ENCODE data around the gene MS4A10.

DNA sequence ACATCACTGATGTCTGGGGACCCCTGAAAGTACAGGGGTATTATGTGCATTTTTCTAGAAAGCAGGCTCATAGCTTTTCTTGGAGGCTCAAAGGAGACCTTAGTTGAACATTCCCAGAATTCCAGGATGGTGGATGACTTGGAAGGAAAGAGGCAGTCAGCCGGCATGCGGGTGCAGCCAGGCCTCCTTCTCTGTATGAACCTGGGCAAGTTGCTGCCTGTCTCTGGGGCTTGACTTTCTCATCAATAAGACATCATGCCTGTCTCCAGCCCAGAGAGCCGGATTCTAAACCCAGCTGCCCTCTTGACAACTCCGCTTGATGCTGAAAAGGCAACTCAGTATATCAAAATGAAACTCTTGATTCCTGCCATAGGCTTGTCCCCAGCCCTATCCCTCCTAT is 15.9 kb upstream of the MS4A10 start:
- TF ChIP-seq, protein P1, sequence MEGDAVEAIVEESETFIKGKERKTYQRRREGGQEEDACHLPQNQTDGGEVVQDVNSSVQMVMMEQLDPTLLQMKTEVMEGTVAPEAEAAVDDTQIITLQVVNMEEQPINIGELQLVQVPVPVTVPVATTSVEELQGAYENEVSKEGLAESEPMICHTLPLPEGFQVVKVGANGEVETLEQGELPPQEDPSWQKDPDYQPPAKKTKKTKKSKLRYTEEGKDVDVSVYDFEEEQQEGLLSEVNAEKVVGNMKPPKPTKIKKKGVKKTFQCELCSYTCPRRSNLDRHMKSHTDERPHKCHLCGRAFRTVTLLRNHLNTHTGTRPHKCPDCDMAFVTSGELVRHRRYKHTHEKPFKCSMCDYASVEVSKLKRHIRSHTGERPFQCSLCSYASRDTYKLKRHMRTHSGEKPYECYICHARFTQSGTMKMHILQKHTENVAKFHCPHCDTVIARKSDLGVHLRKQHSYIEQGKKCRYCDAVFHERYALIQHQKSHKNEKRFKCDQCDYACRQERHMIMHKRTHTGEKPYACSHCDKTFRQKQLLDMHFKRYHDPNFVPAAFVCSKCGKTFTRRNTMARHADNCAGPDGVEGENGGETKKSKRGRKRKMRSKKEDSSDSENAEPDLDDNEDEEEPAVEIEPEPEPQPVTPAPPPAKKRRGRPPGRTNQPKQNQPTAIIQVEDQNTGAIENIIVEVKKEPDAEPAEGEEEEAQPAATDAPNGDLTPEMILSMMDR (IDR thresholded peaks at IDR 0.05), result no peak
- TF ChIP-seq, protein P2, sequence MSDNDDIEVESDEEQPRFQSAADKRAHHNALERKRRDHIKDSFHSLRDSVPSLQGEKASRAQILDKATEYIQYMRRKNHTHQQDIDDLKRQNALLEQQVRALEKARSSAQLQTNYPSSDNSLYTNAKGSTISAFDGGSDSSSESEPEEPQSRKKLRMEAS (CRISPR knock-in tag; IDR thresholded peaks at IDR 0.05), result no peak
- TF ChIP-seq CREM (CRISPR knock-in tag; IDR thresholded peaks at IDR 0.05) (no peak), FOXK1 (CRISPR knock-in tag; IDR thresholded peaks at IDR 0.05) (no peak), TEAD4 (CRISPR knock-in tag; IDR thresholded peaks at IDR 0.05) (no peak), ETV6 (CRISPR knock-in tag; IDR thresholded peaks at IDR 0.05) (no peak), ZNF121 (CRISPR knock-in tag; IDR thresholded peaks at IDR 0.05) (no peak), NFE2L1 (CRISPR knock-in tag; IDR thresholded peaks at IDR 0.05) (no peak)
- TF ChIP-seq, protein P3, sequence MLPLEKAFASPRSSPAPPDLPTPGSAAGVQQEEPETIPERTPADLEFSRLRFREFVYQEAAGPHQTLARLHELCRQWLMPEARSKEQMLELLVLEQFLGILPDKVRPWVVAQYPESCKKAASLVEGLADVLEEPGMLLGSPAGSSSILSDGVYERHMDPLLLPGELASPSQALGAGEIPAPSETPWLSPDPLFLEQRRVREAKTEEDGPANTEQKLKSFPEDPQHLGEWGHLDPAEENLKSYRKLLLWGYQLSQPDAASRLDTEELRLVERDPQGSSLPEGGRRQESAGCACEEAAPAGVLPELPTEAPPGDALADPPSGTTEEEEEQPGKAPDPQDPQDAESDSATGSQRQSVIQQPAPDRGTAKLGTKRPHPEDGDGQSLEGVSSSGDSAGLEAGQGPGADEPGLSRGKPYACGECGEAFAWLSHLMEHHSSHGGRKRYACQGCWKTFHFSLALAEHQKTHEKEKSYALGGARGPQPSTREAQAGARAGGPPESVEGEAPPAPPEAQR (CRISPR knock-in tag; IDR thresholded peaks at IDR 0.05), result no peak
- TF ChIP-seq, protein P4, sequence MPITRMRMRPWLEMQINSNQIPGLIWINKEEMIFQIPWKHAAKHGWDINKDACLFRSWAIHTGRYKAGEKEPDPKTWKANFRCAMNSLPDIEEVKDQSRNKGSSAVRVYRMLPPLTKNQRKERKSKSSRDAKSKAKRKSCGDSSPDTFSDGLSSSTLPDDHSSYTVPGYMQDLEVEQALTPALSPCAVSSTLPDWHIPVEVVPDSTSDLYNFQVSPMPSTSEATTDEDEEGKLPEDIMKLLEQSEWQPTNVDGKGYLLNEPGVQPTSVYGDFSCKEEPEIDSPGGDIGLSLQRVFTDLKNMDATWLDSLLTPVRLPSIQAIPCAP (CRISPR knock-in tag; IDR thresholded peaks at IDR 0.05), result no peak
- TF ChIP-seq, protein P5, sequence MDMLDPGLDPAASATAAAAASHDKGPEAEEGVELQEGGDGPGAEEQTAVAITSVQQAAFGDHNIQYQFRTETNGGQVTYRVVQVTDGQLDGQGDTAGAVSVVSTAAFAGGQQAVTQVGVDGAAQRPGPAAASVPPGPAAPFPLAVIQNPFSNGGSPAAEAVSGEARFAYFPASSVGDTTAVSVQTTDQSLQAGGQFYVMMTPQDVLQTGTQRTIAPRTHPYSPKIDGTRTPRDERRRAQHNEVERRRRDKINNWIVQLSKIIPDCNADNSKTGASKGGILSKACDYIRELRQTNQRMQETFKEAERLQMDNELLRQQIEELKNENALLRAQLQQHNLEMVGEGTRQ (CRISPR knock-in tag; IDR thresholded peaks at IDR 0.05), result no peak

Measured in WTC11 (cell line).